GM12891 (cell line): ENCODE results near the gene HOXA9.

Experiments used
- DNase-seq: peaks from one replicate; pipeline ENCODE4 v3.0.0; 2011; ENCODE audit warnings: low spot score; ENCODE audit not compliant: insufficient read length
- FAIRE-seq: peaks from 2 replicates; lab custom pipeline; 2011; peaks lifted over from hg19 to GRCh38; lab: Jason Lieb, UNC
- PAX5 ChIP-seq: IDR thresholded peaks from 2 replicates; pipeline ENCODE4 v1.6.1; 2011; ENCODE audit warnings: low read length, moderate library complexity, mild to moderate bottlenecking; ENCODE audit not compliant: insufficient read depth, severe bottlenecking
- POLR2A ChIP-seq: IDR thresholded peaks from 2 replicates; pipeline ENCODE4 v1.6.1; 2011; ENCODE audit warnings: low read depth, low read length, control low read depth
- POLR2AphosphoS5 ChIP-seq: IDR thresholded peaks from 2 replicates; pipeline ENCODE4 v1.6.1; 2011; ENCODE audit warnings: low read depth, low read length, control low read depth
- POU2F2 ChIP-seq: IDR thresholded peaks from 2 replicates; pipeline ENCODE4 v1.6.1; 2011; ENCODE audit warnings: low read depth, mild to moderate bottlenecking, control low read depth, low read length, moderate library complexity
- SPI1 ChIP-seq: IDR thresholded peaks from 2 replicates; pipeline ENCODE4 v1.6.1; 2011; ENCODE audit warnings: low read depth, low read length, control low read depth
- TAF1 ChIP-seq: IDR thresholded peaks from 2 replicates; pipeline ENCODE4 v1.6.1; 2011; ENCODE audit warnings: low read depth, low read length, control low read depth

The HOXA9 gene

GRCh38 chr7:27194686-27195379 is 29.5 kb upstream of the HOXA9 start:
- DNase-seq = no peak
- FAIRE-seq = no peak
- no peak for TF ChIP-seq POU2F2
- no peak for TF ChIP-seq POLR2AphosphoS5
- TF ChIP-seq POLR2A = no peak
- no peak for TF ChIP-seq SPI1

GRCh38 chr7:27194002-27194352 is 28.6 kb upstream of the HOXA9 start:
- DNase-seq (no peak), FAIRE-seq (no peak)
- TF ChIP-seq SPI1 = no peak
- TF ChIP-seq PAX5 = no peak
- no peak for TF ChIP-seq POU2F2
- no peak for TF ChIP-seq POLR2A
- TF ChIP-seq POLR2AphosphoS5 = no peak
- no peak for TF ChIP-seq TAF1

- FAIRE-seq (no peak), DNase-seq (no peak)
- TF ChIP-seq POU2F2 = no peak
- TF ChIP-seq PAX5 = no peak
- TF ChIP-seq POLR2A = no peak
- TF ChIP-seq TAF1 = no peak
- TF ChIP-seq SPI1 = no peak
- TF ChIP-seq POLR2AphosphoS5 = no peak
These were observed 28.1 kb upstream of the HOXA9 start for GRCh38 chr7:27193335-27194001.

GRCh38 chr7:27192546-27193334 is 27.4 kb upstream of the HOXA9 start:
- FAIRE-seq (no peak), DNase-seq (no peak)
- TF ChIP-seq POU2F2 (no peak), POLR2AphosphoS5 (no peak), POLR2A (no peak), PAX5 (no peak), TAF1 (no peak), SPI1 (no peak)

GRCh38 chr7:27191833-27192545 is 26.7 kb upstream of the HOXA9 start:
- DNase-seq = no peak
- TF ChIP-seq POLR2AphosphoS5 = no peak
- no peak for TF ChIP-seq SPI1
- TF ChIP-seq POU2F2 = no peak
- TF ChIP-seq PAX5 = no peak
- no peak for TF ChIP-seq TAF1
- TF ChIP-seq POLR2A = no peak
- FAIRE-seq = no peak

- no peak for DNase-seq
- TF ChIP-seq POLR2A (no peak), PAX5 (no peak), SPI1 (no peak), POU2F2 (no peak), TAF1 (no peak), POLR2AphosphoS5 (no peak)
- no peak for FAIRE-seq
These were observed 25.9 kb upstream of the HOXA9 start for GRCh38 chr7:27191161-27191731.

GRCh38 chr7:27189997-27190748 is 24.8 kb upstream of the HOXA9 start:
- FAIRE-seq = no peak
- no peak for DNase-seq
- no peak for TF ChIP-seq POLR2A
- no peak for TF ChIP-seq POU2F2
- no peak for TF ChIP-seq PAX5
- TF ChIP-seq TAF1 = no peak
- TF ChIP-seq POLR2AphosphoS5 = no peak
- TF ChIP-seq SPI1 = no peak

- DNase-seq (no peak), FAIRE-seq (no peak)
- TF ChIP-seq POLR2AphosphoS5 (no peak), TAF1 (no peak), SPI1 (no peak), POU2F2 (no peak), PAX5 (no peak), POLR2A (no peak)
These were observed 24.1 kb upstream of the HOXA9 start for GRCh38 chr7:27189295-27189996.
